Occipital lobe (tissue), 2 donors: ENCODE data around the gene TMEM132D. TPM values are rescaled to one million over a fixed set of nuclear protein-coding genes. Genes with fewer than 3 reads are reported as not detected.

Experiments
- DNase-seq: peaks from one replicate; lab custom pipeline; 2025; lab: John Stamatoyannopoulos, UW
- total RNA-seq: library from RNA; depleted of rRNA; stranded (reverse); fragments of >200 nt; gene quantifications from one replicate; pipeline ENCODE4 v1.2.3, GENCODE V29; 2014

TMEM132D gene
- total RNA-seq, 1 donor from 2014 or later: 4.4 TPM

DNA sequence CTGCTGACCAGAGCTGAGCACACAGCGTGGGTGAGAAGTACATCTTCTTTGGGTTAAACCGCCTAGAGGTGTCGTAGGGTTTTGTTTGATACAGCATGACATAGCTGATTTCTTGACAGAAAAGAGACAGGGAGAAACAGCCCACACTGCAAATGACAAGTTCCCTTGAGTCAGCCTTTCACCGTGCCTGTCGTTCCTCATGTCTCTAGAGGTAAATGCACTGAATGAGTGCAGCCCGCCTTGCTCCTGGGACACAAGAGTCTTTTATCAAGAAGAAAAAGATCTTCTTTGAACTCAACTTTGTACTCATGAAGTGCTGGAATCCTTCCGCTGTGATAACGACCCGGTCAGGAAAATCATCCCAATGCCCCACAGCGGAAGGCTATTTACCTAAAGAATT is 77.6 kb downstream of the TMEM132D start:
- DNase-seq: no peak

DNA sequence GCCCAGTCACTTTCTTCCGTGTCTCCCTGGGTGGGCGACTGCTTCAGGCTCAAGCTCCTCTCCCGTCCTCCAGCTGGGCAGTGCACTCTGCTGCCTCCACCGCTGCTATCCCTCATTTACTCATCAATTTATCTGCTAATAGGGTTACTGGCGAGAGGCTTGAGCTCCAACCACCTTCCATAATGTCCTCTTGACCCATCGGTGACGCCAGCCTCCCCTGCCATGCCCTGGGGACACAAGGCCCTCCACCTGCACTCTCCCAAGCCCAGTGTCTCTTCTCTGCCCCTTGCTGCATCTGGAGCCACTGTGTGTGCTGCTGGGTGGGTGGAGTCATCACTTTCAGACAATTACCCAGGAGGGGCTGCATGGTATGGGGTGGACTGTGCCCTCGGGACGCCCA is 78.5 kb downstream of the TMEM132D start:
- DNase-seq: no peak

DNA sequence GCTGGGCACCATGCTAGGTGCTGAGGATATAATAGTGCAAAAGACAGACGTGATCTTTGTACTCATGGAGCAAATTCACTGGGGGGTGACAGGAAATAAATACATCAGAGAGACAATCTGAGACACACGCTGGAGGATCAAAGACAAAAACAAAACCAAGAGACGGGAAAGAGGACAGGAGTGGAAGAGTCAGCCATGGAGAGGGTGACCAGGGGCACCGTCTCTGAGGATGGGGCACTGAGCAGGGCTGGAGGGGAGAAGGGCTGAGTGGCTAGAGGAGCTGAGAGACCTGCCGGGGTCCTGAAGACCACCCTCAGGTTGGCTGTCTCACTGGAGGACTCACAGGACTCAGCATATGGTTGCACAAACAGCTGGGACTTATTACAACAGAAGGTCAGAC is 81.9 kb downstream of the TMEM132D start:
- DNase-seq: no peak

DNA sequence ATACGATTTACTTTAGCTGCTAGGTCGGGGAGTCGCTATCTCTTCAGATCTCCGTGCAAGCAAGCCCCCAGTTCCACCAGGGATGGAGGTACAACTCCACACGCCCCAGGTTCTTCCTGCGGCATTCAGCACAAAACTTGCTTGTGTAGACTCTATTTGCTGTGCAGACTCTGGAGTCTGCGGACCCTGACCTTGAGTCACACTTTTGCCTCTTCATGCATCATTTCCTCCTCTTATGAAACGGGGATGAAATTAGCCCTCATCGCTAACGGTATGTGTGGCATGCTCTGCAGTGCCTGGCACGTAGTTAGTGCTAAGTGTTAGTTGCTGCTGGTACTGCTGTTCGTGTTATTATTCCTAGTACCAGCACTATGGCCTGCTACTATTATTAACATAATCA is 84.4 kb downstream of the TMEM132D start:
- no peak for DNase-seq

DNA sequence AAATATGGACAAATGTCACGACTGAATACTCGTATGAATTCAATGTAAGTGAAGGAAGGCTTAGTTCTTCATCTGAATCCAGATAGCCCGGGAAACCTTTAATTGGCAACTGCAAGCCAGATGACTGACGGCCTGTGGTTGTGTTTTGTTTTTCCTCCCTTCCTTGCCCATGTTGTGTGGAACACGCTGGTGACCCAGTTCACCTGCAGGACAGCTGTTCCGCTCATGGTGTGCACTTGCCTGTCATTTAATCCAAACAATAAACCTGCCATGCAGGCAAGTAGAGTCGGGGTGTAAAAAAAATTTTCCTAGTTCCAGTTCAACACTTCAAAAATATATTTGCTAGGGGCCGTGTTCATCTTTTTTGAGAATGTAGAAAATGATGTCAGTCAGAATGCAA is 88.0 kb downstream of the TMEM132D start:
- no peak for DNase-seq

DNA sequence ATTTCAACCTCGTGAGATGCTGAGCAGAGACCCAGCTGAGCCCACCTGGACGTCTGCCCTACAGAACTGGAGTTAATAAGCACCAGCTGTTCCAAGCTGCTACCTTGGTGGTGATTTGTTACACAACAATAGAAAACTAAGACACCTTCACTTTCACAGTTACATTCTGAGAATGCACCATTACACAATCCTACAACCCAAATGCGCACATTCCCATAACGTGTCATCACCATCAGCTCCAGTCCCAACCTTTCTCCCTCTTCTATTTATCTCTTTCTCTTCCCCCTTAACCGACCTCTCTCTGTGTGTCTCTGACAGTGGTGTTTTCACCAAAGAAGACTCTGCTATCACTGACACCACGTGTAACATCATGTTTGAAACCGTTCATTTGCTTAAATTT is 91.9 kb downstream of the TMEM132D start:
- no peak for DNase-seq

DNA sequence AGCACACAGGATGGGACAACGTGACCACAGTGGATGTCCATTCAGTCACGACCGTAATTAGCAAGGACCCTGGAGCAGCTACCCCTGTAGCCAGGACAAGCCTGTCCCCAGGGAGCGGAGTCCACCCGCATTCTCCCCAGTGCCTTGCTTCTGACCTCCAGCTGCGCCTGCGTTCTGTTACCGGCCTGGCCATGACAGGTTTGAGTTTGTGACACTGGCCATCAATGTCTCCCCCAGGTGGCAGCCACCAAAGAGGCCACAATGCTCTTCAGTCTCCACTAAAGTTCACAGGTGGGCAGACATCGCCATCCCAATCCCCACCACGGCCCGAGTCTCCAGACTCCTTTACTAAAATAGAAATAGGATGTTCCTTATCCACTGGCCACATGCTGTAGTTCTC is 96.7 kb downstream of the TMEM132D start:
- DNase-seq: no peak

DNA sequence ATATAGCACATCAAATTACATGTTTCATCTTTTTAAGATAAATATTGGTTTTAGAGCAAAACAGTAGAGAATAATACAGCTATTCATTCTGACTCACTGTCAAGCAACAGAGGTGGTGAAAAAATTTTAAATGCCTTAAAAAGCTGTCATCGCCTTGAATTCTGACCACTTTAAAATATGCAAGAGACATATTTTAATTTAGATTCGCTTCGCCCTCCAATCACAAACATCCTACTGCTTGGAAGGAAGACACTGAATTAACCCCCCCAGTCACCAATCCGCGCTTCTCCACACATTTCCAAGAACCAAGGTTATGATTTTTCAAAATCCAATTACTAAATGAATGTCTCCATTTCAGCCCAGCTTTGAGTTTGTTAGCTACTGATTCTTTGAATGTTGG is 112.4 kb downstream of the TMEM132D start:
- DNase-seq: no peak

DNA sequence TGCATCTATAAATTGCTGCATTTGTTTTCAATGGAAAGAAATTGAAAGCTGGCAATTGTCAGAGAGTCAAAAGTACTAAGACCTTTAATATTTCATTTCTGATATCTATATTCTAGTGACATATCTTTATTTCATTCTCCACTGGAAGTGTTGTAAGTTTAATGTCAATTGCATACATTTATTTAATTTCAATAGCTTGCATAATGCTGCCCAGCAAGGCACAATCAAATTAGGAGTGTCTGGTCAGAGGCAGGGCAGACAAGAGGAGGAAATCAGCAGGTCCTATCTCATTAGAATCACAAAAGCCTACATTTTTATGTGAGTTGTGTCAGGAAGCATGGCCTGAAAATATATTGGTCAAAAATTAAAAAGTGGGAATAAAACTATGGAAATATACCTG is 112.9 kb downstream of the TMEM132D start:
- DNase-seq: no peak

DNA sequence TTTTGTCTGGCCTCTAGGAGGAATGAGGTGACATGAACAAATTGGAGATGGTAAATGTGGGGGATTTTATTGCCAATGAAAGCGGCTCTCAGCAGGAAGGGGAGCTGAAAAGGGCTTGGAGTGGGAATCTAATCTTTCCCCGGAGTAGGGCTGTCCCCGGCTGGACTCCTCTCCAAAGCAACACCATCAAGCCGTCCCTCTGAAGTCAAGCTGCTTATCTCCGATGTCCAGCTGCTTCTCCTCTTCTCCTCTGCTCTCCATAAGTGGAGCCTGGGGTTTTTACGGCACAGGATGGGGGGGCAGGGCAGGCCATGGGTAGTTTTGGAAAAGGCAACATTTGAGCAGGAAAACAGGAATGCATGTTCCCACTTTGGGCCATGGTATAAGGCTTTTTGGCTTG is 113.5 kb downstream of the TMEM132D start:
- no peak for DNase-seq

DNA sequence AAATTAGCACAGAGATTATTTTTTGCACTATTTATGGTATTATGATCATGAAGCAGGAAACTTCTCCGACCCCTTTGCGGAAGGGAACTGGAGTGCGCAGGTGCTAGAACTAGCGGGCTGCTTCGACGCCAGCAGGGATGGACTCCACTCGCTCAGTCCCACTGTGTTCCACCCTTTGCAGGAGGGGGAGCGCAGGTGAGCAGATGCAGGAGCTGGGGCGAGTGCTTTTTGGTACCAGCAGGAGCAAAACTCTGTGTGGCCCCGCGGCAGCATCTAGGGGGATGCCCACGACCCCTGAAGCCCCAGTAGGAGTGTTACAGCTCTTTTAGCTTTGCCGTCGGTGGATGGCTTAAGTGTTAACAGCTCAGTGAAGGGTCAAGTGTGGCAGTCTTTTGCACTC is 113.9 kb downstream of the TMEM132D start:
- DNase-seq: no peak

DNA sequence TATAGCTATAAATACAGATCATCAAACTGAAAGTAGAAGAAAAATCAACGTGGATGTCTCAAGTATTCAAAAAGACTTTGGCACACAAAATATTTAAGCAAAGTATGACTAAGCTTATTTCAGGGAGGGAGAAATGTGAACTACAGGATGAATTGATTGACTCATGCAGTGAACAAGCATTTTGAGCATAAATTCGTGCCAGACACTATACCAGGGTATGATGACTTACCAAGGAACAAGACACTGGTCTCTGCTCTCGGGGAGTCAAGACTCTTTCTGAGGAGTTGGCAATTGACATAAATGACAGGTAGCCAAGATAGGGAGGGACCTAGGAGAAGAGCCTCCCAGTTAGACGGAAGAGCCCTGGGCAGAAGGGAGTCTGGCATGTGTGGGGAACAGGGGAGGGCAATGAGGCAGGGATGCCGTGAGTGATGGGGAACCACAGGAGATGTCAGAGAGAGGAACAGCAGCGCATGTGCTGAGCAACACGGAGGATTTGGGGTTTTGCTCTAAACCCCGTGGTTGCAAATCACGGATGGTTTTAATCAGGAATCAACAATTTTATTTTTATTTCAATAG is 115.2 kb downstream of the TMEM132D start:
- DNase-seq: no peak

DNA sequence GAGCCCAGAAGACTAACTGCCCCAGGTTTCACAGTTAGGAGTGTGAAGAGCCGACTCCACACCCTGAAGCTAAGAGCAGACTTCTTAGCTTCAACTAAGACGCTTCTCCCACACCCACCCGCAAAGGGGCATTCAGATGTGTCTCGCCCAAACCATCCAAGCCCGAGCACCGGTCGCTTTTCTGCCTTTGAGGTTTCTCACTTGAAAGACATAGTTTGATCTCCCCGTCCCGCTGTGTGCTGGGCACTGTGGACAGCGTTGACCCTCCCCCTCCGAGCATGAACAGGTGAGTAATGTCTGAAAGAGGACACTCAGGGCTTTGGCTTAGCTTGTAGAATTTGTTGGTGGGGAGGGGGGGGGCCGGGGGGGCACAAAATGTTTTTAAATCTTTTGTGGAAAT is 123.8 kb downstream of the TMEM132D start:
- DNase-seq: no peak

DNA sequence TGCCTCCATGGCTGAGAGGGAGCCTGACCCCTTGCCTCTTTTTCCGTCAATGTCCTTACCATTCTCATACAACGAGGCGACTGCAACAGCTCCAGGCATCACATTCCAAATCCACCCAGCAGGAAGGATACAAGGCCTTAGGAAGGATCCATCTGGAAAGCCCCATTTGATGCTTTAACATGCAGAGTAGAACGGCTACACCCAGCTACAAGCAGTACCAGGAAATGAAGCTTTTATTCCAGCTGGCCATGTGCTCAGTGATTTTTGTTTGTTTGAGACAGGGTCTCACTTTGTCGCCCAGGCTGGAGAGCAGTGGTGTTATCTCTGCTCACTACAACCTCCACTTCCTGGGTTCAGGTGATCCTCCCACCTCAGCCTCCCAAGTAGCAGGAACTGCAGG is 124.8 kb downstream of the TMEM132D start:
- DNase-seq: no peak

DNA sequence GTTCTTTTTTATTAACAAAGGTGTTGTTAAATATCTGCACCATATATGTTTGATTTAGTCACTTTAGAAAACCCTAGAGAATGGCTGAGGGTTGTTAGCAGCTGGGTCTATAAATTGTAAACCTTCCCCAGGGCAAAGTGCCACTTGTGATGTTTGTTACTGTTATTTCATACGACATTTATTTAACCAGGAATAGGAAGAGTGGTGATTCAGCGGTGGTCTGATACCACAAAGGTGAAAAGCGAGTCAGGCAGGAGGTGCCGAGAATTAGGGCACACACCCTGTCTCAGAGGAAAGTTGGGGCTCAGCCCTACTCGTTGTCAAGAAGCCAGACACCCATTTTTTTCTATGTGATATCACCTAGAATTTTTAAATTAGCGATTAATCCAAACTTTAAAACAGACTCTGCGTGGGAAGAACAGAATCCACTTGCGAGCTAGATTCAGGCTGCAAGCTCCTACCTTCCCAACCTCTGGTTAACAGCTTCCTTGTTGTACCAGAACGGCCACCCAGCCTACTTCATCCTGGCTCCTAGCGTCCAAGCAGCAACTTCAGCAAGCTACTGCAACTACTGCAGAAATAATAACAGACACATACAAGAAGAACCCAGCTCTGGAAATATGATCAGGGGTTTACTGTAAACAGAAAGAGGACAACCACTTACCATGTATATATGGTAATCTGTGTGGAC is 126.7 kb downstream of the TMEM132D start:
- DNase-seq: no peak

DNA sequence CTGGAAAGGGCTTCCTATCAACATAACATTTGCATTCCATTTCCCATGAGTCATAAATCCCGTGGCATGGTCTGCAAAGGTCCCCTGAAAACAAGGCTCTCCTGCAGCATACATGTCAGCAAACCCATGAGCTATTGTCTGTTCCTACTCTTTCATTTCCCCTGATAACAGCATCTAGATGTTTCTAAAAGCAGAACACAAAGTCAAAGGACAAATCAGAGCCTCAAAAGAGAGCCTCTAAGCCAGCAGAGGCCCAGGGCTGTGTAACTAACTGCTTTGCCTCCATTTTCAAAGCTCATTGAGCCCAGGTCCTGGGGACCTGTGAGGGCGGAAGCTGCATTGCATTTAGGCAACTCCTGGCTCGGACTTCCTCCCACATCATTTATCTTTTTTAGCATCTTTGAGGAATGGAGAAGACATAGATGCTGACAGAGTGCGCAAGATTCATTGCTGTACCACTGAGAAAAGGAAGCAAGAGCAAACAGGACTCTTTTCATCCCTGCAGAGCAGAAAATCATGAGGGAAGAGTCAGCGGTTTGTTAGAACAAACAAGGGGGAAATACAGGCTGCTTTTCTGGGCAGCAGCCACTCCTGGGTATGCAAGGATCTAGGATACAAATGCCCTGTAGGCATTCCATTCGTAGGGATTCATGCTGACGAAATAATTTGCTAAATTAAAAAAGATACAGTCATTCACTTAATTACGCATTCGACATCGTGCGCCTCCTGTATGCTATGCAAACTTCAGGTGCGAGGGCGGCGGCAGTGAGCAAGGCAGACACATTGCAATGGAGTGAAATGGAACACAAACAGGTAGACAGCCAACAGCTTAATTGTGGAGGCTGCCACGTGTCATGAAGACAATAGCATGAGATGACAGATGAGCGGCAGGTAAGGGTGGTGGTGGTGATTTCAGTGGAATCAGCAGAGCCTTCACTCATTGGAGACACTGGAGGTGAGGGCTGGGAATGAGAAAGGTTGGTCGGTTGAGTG is 131.0 kb downstream of the TMEM132D start:
- no peak for DNase-seq

DNA sequence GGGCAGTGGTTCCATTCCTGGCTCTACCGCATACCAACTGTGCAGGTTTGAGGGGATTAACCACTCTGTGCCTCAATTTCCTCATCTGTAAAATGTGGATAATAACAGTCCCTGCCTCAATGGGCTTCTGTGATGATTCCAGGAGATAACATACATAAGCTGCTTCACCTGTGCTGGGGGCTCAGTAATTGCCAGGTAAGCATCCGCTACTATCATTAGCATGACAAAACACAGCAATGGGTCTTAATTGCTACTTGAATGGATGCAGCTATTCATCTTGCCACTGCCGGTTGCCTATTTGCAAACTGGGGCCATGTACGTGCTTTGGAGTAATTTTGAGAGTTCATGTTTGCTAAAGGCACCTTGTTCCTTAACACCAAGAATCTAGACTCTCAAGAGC is 132.6 kb downstream of the TMEM132D start:
- DNase-seq: no peak

DNA sequence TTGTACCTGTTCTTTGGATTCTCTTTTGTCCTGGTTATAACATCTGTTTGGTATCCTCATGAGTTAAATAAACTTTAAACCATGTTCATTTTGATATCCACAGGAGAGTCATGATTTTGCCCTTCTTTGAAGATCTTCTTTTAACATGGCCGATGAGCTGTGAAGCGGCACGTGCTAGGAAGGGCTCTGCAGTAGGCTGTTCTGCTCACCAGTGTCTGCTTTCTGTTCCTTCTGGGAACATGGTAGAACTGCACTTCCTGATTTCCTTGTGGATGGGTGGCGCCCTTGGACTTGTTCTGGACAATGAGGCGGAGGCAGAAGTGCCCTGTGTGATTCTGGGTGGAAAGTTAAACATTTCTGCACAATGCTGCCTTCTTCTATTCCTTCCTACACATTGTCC is 138.1 kb downstream of the TMEM132D start:
- no peak for DNase-seq

DNA sequence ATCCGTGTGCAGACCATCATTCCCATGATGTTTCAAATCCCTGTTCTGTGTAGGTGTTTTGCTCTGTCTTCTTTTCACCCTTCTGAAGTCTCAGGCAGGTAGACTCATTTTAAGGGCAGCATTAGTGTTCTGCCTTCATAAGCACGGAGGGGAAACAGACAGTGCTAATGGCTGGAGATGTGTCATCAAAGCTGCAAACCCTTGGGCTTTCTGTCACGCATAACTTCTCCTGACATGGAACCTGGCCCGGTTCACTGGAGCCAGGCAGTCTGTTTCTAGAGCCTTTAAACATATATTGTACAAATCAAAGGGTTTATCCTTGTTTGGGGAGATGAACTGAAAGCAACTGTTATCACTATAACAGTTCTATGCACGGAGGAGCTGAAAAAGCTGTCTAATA is 141.4 kb downstream of the TMEM132D start:
- DNase-seq: no peak

DNA sequence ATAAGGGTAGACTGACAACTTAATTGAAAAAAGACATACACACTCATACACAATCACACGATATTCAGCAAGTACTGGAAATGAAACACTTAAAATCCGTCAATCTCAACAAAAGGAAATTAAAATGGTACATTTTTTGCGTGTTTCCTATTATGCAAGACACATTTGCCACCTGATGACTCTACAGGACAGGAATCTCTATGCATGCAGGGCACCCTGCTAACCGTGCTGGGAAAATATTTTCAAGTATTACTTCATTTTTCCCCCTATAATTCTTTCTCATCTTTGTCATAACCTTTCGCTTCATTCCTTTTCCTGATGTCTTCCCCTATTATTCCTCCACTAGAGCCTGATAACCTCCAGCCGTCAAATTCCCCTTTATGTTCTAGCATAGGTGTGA is 150.2 kb downstream of the TMEM132D start:
- no peak for DNase-seq

DNA sequence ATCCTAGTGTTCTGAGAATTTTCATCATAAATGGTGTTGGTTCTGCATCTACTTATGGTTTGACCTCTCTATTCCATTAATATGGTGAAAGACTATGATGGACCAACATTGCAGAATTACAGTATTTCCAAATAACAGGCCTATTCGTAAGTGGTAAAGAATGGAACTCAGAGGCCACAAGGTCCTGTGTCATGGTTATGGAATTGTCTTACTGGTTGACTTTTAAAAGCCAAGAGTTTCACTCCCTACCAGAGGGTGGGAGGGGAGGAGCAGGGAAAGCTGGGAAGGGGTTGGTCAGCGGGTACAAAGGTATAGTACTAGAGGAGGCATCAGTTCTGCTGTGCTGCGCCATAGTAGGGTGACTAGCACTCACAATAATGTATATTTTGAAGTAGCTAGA is 153.4 kb downstream of the TMEM132D start:
- no peak for DNase-seq

DNA sequence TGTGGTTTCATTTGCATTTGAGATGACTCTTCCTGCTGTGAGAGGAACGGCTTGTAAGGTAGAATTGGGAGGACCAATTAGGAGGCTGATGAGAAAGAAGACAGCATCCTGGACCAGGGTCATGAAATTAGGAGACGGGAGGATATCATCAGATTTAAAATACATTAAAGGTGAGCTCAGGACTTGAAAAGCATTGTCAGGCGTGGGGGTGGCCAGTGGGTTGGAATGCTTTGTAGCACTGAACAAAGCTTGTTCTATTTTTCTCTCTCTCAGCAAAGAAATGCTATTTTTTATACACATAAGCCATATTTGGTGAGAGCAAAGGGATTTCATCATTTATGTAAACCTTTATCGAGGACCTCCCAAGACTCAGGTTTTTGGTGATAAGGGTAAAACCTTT is 157.5 kb downstream of the TMEM132D start:
- no peak for DNase-seq

DNA sequence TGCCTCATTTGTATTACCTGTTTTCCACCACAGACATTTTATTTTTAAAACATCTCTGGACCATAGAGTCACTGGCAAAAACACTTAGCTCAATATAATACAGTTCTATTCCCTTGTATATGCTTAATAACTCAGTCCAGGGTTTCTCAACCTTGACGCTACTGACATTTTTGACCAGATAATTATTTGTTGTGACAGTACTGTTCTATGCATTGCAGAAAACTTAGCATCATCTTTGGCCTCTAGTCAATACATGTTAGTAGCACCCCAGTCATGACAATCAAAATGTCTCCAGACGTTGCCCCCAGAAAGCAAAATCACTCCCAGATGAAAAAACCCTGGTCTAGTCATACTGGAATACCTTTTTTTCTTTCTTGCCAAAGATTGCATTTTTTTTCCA is 174.7 kb downstream of the TMEM132D start:
- DNase-seq: no peak
